Esophagus squamous epithelium (tissue), 5 donors: ENCODE measurements around the gene PIK3AP1. TPM values are rescaled to one million over a fixed set of nuclear protein-coding genes. Genes with fewer than 3 reads are reported as not detected.
A peak's percentile ranks its signal among the peaks of the same experiment; 100 is the strongest.
"Not testable (repeated sequence)": the region's sequence is repeated elsewhere in the genome, so short reads cannot be mapped to it uniquely, and the experiment has no call there.

Experiments used
- DNase-seq: peaks from one replicate; lab custom pipeline; 2025; lab: John Stamatoyannopoulos, UW
- H3K27ac ChIP-seq, 4 donors: fragments of 200-600 bp; sonication (generic); one replicate each; pipeline ENCODE4 v1.5.1; 2016 to 2019; ENCODE audit warnings: mild to moderate bottlenecking in 1 of 4
- H3K27me3 ChIP-seq, 4 donors: fragments of 200-600 bp; sonication (generic); 1 replicate in 3 of 4; 2 replicates in 1 of 4; pipeline versions ENCODE4 v1.5.1 to v1.6.0; 2017 to 2021; ENCODE audit warnings: antibody characterized with exemption in 1 of 4
- H3K36me3 ChIP-seq, 3 donors: fragments of 200-600 bp; sonication (generic); one replicate each; pipeline ENCODE4 v1.5.1; 2016 to 2019
- H3K4me1 ChIP-seq, 3 donors: fragments of 200-600 bp; sonication (generic); one replicate each; pipeline ENCODE4 v1.5.1; 2017 to 2019
- H3K4me3 ChIP-seq, 4 donors: fragments of 200-600 bp; sonication (generic); 1 replicate in 3 of 4; 2 replicates in 1 of 4; pipeline ENCODE4 v1.5.1; 2016 to 2019; ENCODE audit warnings: mild to moderate bottlenecking in 2 of 4, moderate library complexity in 1 of 4
- H3K9me3 ChIP-seq, 3 donors: fragments of 200-600 bp; sonication (generic); one replicate each; pipeline ENCODE4 v1.5.1; 2016 to 2019
- POLR2A ChIP-seq, 4 donors: fragments of 450-650 bp; IDR thresholded peaks; one replicate each; pipeline ENCODE4 v1.6.1; 2017; ENCODE audit warnings: antibody characterized with exemption in 4 of 4, mild to moderate bottlenecking in 4 of 4, moderate library complexity in 3 of 4
- WGBS, 2 donors: methylation state at CpG; one replicate each; pipeline ENCODE4 v1.1.5; 2018; 5-methylcytosine and 5-hydroxymethylcytosine counted together
- intact Hi-C: fragments of 100-400 bp; cut with DNase I; formaldehyde crosslinking; loops from one replicate; pipeline ENCODE4 v1.15.0; 2022
- total RNA-seq, 4 donors: library from RNA; depleted of rRNA; stranded (reverse); fragments of >200 nt; gene quantifications; one replicate each; pipeline ENCODE4 v1.1.0, GENCODE V29; 2016
- TF ChIP-seq, protein P1 (sequence below), 6 experiments: fragments of 450-650 bp in 4 of 6; fragments of 200-600 bp in 2 of 6; sonication (generic) in 2 of 6; IDR thresholded peaks; one replicate each; pipeline ENCODE4 v1.5.1; 2016 to 2019; ENCODE audit warnings: antibody characterized with exemption in 6 of 6, mild to moderate bottlenecking in 4 of 6, moderate library complexity in 4 of 6
- donor health status: DM: yes; HTN: yes; CAD: no.

Gene PIK3AP1
- total RNA-seq, 4 donors from 2014 or later, result 0.57 to 7.6 (median 3.7) TPM

DNA sequence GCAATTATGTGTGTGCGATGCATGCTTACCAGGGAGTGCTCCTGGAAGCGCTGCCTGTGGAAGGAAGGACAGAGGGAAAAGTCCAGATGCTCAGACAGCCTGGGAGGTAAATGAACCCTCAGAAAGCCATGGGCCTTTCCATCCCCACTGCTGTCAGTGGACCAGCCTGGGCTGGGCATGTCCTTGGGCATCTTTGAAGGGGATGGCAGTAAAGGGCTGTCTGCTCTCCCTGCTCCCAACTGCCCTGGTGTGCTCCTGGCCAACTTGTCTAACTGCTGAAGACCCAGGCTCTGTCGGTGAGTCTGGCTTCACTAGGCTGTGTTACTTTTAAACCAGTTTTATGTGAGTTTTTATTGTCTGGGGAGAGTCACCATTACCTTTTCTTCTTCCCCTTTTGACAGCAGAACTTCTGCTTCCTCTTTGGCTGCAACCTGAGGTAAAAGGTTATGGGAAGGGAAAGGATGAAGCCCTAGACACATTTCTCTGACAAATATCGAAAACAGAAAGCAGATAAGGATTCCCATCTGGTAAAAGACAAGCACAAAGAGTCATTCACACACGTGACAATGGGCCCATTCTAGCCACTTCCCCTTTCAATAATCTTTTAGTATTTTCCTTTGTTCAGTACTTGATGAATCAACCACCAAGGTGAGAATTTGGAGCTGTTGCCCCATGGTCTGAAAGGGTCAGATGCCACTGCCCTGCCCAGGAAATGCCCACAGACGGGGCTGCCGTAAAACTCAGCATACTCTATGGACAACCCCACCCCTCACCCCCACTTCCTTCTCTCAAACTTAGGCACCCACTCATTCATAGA, 27.6 kb upstream of the PIK3AP1 start:
- Histone ChIP-seq H3K4me1 (no peaks in the 10 kb centered on the region), H3K4me3 (no peak overlapping the region), H3K9me3 (no peaks in the 10 kb centered on the region), H3K27ac (no peak overlapping the region), H3K36me3 (no peaks in the 10 kb centered on the region), H3K27me3 (no peaks in the 10 kb centered on the region)
- intact Hi-C loops, result no loop called here
- DNase-seq, result no peak
- whole genome bisulfite sequencing, 2 donors, result 55 to 62% methylated on average over 7 of the region's 7 CpGs
- TF ChIP-seq, protein P1, sequence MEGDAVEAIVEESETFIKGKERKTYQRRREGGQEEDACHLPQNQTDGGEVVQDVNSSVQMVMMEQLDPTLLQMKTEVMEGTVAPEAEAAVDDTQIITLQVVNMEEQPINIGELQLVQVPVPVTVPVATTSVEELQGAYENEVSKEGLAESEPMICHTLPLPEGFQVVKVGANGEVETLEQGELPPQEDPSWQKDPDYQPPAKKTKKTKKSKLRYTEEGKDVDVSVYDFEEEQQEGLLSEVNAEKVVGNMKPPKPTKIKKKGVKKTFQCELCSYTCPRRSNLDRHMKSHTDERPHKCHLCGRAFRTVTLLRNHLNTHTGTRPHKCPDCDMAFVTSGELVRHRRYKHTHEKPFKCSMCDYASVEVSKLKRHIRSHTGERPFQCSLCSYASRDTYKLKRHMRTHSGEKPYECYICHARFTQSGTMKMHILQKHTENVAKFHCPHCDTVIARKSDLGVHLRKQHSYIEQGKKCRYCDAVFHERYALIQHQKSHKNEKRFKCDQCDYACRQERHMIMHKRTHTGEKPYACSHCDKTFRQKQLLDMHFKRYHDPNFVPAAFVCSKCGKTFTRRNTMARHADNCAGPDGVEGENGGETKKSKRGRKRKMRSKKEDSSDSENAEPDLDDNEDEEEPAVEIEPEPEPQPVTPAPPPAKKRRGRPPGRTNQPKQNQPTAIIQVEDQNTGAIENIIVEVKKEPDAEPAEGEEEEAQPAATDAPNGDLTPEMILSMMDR (IDR thresholded peaks at IDR 0.05), result no peak
- TF ChIP-seq POLR2A (IDR thresholded peaks at IDR 0.05), result no peak

DNA sequence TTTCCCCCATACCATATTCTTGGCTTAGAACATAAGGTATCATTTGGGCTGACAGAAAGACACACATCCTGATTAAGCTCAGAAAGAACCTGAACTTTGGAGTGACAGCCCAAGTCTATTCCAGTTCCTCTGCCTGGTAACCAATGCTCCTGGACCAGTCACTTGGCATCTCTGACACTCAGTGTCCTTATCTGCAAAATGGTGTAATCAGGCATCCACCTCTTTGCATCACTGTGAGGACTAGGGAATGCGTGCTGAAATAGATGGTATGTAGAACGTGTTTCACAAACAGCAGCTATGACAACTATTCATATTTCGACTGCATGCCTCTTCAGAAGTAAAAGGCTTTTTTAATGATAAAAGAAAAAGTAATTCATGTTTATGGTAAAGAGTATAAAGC, 26.2 kb upstream of the PIK3AP1 start:
- no peak overlapping the region for H3K27ac ChIP-seq
- H3K27me3 ChIP-seq, result no peaks in the 10 kb centered on the region
- TF ChIP-seq, protein P1 (IDR thresholded peaks at IDR 0.05), result no peak
- no peak for TF ChIP-seq POLR2A (IDR thresholded peaks at IDR 0.05)
- intact Hi-C loops, result no loop called here
- no peak for DNase-seq
- H3K4me1 ChIP-seq, result no peaks in the 10 kb centered on the region
- 61 to 79% methylated on average over 3 of the region's 3 CpGs for WGBS, 2 donors
- no peak overlapping the region for H3K4me3 ChIP-seq
- no peaks in the 10 kb centered on the region for H3K9me3 ChIP-seq
- no peaks in the 10 kb centered on the region for H3K36me3 ChIP-seq

DNA sequence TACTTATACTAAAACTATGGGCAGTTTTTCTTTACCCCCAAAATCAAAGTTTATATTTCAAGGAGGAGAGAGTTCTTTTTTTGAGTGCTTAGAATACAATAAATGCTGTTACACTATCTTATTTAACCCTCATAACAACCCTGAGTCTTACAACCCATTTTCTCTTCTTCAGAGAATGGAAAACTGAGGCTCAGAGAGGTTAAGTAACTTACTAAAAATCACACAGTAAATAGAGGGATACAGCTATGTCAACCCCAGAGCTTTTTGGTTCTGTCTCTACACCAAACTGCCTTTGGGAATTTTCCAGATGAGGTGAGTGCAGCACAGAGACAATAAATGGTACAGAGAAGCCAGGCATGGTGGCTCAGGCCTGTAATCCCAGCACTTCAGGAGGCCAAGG, 25.6 kb upstream of the PIK3AP1 start:
- TF ChIP-seq, protein P1 (IDR thresholded peaks at IDR 0.05), result no peak
- no peak for TF ChIP-seq POLR2A (IDR thresholded peaks at IDR 0.05)
- no peak for DNase-seq

DNA sequence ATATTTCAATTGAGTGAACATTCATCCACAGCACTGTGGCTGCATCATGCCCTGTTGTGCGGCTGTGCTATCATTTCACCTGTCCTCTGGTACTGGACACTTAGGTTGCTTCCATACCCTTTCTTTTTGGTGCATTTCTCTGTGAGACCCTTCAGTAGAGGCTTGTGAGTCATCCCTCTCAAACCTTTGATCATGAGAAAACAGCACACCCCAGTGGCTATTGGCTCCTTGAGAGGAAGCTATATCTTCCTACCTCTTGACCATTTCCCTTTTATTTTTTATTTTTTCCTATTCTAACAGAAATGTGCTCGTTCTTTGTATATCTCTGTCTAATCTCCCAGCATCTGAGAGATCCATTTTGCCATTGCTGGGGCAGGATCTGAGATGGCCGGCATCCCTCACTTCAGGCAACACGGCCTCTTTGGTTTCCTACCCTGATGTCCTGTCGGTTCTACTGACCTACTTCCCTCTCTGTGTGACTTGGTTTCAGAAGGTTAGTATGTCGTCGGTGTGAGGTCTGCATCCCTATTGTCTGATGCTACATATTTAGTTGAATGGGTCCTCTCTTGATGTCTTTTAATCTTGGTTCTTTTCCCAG, 23.8 kb upstream of the PIK3AP1 start:
- intact Hi-C loops, result no loop called here
- TF ChIP-seq, protein P1 (IDR thresholded peaks at IDR 0.05), result peak in 1 of 6 experiments; percentile 11
- no peak for TF ChIP-seq POLR2A (IDR thresholded peaks at IDR 0.05)
- Histone ChIP-seq H3K4me3 (no peak overlapping the region), H3K36me3 (no peaks in the 10 kb centered on the region), H3K27ac (no peak overlapping the region), H3K9me3 (no peaks in the 10 kb centered on the region), H3K27me3 (no peaks in the 10 kb centered on the region), H3K4me1 (no peaks in the 10 kb centered on the region)
- 57 to 62% methylated on average over 7 of the region's 7 CpGs for WGBS, 2 donors
- no peak for DNase-seq

More for the DNA sequence above, 25.6 kb upstream of the PIK3AP1 start:
- Histone ChIP-seq H3K9me3 (no peaks in the 10 kb centered on the region), H3K4me3 (no peak overlapping the region), H3K27ac (no peak overlapping the region), H3K36me3 (no peaks in the 10 kb centered on the region), H3K4me1 (no peaks in the 10 kb centered on the region), H3K27me3 (no peaks in the 10 kb centered on the region)
- intact Hi-C loops, result no loop called here

GRCh38 chr10:96741557-96741956, 21.2 kb upstream of the PIK3AP1 start:
- H3K27ac ChIP-seq, result peak overlapping the region in 1 of 4 donors; percentile 34
- H3K4me1 ChIP-seq, intact Hi-C loops, H3K36me3 ChIP-seq, H3K4me3 ChIP-seq, DNase-seq, H3K9me3 ChIP-seq, H3K27me3 ChIP-seq: not testable (repeated sequence)
- WGBS, 2 donors, result 36 to 58% methylated on average over 3 to 6 of the region's 6 CpGs
